CD4-positive, alpha-beta T cell treated with Interleukin-12 subunit alpha and Interleukin-12 subunit beta, for 1 hour (primary cell): ENCODE measurements around the gene FAM3C.
"Not testable (repeated sequence)": the region's sequence is repeated elsewhere in the genome, so short reads cannot be mapped to it uniquely, and the experiment has no call there.

ENCODE experiments used
- DNase-seq: peaks from one replicate; pipeline ENCODE4 v3.0.0-alpha.2; 2020

Gene FAM3C

GRCh38 chr7:121395961-121396757, at the start of gene FAM3C:
FAM3C (minus strand) TSS chr7:121396308; CDS start chr7:121382969, 13,339 bp downstream.
- DNase-seq = peak; percentile 86

- DNase-seq = peak; percentile 58
Measured at GRCh38 chr7:121442845-121443244, 46.7 kb upstream of the FAM3C start.

- no peak for DNase-seq
Measured at GRCh38 chr7:121440857-121441503, 44.9 kb upstream of the FAM3C start.

GRCh38 chr7:121438043-121438955, 42.2 kb upstream of the FAM3C start:
- peak; percentile 84 for DNase-seq

- no peak for DNase-seq
Measured at GRCh38 chr7:121437470-121437869, 41.4 kb upstream of the FAM3C start.

- no peak for DNase-seq
Measured at GRCh38 chr7:121436688-121437087, 40.6 kb upstream of the FAM3C start.

- no peak for DNase-seq
Measured at GRCh38 chr7:121436136-121436535, 40.0 kb upstream of the FAM3C start.

GRCh38 chr7:121433775-121434174, 37.7 kb upstream of the FAM3C start:
- DNase-seq = no peak

- DNase-seq = not testable (repeated sequence)
Measured at GRCh38 chr7:121432486-121432885, 36.4 kb upstream of the FAM3C start.

- no peak for DNase-seq
Measured at GRCh38 chr7:121431996-121432395, 35.9 kb upstream of the FAM3C start.

- no peak for DNase-seq
Measured at GRCh38 chr7:121431389-121431995, 35.4 kb upstream of the FAM3C start.

GRCh38 chr7:121430558-121430957, 34.5 kb upstream of the FAM3C start:
- DNase-seq = no peak

GRCh38 chr7:121429798-121430197, 33.7 kb upstream of the FAM3C start:
- no peak for DNase-seq

- DNase-seq = no peak
Measured at GRCh38 chr7:121428855-121429489, 32.9 kb upstream of the FAM3C start.

- not testable (repeated sequence) for DNase-seq
Measured at GRCh38 chr7:121421743-121422142, 25.6 kb upstream of the FAM3C start.

GRCh38 chr7:121420976-121421375, 24.9 kb upstream of the FAM3C start:
- no peak for DNase-seq

GRCh38 chr7:121419201-121420148, 23.4 kb upstream of the FAM3C start:
- no peak for DNase-seq

- no peak for DNase-seq
Measured at GRCh38 chr7:121416533-121416932, 20.4 kb upstream of the FAM3C start.

GRCh38 chr7:121414436-121414835, 18.3 kb upstream of the FAM3C start:
- no peak for DNase-seq

- no peak for DNase-seq
Measured at GRCh38 chr7:121411597-121411979, 15.5 kb upstream of the FAM3C start.
